Left ventricle myocardium inferior (tissue), 1 donor: ENCODE data around the gene LRP8. TPM values are rescaled to one million over a fixed set of nuclear protein-coding genes. Genes with fewer than 3 reads are reported as not detected.

Experiments
- DNase-seq: peaks from one replicate; pipeline ENCODE4 v3.0.0-alpha.2; 2020
- H3K27ac ChIP-seq: fragments of 200-600 bp; replicated peaks from 2 replicates; pipeline ENCODE4 v1.8.0; 2021
- H3K27me3 ChIP-seq: fragments of 200-600 bp; 2 replicates; pipeline ENCODE4 v1.8.0; 2021; ENCODE audit warnings: low read depth
- H3K36me3 ChIP-seq: fragments of 200-600 bp; 2 replicates; pipeline ENCODE4 v1.8.0; 2021
- H3K4me1 ChIP-seq: fragments of 200-600 bp; 2 replicates; pipeline ENCODE4 v1.8.0; 2021
- H3K4me3 ChIP-seq: fragments of 200-600 bp; 2 replicates; pipeline ENCODE4 v1.8.0; 2021; ENCODE audit warnings: mild to moderate bottlenecking, moderate library complexity
- H3K9me3 ChIP-seq: fragments of 200-600 bp; replicated peaks from 2 replicates; pipeline ENCODE4 v1.8.0; 2021
- intact Hi-C: fragments of 100-400 bp; cut with micrococcal nuclease; formaldehyde crosslinking; loops from one replicate; pipeline ENCODE4 v1.11.0; 2022
- total RNA-seq: library from RNA; stranded (reverse); fragmentation: NEBNext Ultra II Directional; extraction: Animal tissue kit (Norgen Biotek cat#: 25700); gene quantifications from one replicate; pipeline ENCODE4 v1.2.1, GENCODE V29; 2021
- TF ChIP-seq, protein P1 (sequence below): fragments of 200-600 bp; IDR thresholded peaks from 2 replicates; pipeline ENCODE4 v1.8.0; 2021; ENCODE audit warnings: antibody characterized with exemption, mild to moderate bottlenecking, borderline replicate concordance
- donor health status: DM: no; HTN: yes; CAD: no; lungs with severe emphysema.

Gene LRP8
- total RNA-seq, 1 donor from 2014 or later, result 1.8 TPM

DNA sequence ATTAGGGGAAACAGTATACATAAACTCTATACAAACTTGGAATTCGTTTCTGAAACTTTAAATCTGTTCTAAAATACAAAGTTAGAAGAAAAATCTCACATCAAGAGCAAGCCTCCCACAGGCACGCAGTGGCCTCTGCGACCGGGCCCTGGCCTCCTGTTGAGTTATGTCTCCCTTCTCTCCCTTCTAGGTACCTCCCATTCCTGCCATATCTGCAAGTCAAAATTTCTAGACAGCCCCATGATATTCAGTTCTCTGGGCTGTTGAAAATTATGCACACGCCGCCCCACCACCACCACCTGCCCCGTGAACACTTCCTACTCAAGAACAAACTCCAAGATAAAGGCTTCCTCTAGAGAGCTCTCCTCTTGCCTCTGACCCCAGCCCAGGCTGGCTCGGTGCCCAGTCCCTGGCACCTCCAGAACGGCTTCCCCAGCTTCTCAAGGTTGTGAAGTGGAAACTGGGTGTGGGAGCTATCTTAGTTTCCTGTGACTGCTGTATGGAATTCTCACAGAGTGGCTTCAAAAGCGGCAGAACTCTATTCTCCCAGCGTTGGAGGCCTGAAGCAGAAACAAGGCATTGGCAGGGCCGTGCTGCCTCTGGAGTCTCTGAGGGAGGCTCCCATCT lies 37.7 kb upstream of the LRP8 start:
- TF ChIP-seq, protein P1, sequence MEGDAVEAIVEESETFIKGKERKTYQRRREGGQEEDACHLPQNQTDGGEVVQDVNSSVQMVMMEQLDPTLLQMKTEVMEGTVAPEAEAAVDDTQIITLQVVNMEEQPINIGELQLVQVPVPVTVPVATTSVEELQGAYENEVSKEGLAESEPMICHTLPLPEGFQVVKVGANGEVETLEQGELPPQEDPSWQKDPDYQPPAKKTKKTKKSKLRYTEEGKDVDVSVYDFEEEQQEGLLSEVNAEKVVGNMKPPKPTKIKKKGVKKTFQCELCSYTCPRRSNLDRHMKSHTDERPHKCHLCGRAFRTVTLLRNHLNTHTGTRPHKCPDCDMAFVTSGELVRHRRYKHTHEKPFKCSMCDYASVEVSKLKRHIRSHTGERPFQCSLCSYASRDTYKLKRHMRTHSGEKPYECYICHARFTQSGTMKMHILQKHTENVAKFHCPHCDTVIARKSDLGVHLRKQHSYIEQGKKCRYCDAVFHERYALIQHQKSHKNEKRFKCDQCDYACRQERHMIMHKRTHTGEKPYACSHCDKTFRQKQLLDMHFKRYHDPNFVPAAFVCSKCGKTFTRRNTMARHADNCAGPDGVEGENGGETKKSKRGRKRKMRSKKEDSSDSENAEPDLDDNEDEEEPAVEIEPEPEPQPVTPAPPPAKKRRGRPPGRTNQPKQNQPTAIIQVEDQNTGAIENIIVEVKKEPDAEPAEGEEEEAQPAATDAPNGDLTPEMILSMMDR, result no peak

DNA sequence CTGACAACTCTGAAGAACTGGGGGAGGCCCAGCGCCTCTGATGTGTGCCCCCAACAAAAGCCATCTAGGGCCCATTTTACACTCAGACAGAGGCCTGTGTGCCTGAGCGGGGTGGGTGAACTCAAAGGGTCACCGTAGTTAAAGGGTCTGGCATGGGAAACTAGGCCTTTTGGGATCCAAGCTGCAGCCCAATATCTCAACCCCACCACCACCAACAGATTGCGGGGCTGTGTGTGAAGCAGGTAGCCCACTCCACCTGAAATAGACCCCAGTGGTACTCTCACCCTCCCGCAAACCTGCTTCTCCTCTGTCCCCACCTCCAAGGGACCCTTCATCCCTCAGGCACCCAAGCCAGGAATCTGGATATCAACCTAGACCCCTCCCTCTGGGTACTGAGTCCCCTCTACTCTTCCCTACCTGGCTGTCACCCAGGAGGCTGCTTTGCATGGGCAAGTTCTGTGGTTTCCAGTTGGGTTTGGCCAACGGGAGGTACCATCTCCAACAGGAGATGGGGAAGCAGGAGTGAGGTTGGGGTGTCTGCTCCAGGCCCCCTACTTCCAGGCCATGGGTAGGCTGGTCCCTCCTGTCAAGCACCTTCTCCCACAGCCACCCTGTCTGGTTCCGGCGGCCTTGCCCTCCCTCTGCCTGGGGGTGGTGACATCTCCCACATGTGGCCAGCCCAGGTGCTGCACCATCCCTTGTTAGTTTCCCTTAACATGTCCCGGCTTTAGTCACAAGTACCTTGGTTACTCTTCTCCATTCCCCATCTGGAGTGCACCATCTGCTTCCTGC lies 35.2 kb upstream of the LRP8 start:
- TF ChIP-seq, protein P1, result no peak
- Histone ChIP-seq H3K27me3 (peaks cover 26% of the 10 kb centered on the region), H3K4me3 (no peak overlapping the region), H3K4me1 (no peaks in the 10 kb centered on the region), H3K9me3 (peaks cover 8% of the 10 kb centered on the region), H3K36me3 (no peaks in the 10 kb centered on the region), H3K27ac (no peak overlapping the region)
- no peak for DNase-seq
- intact Hi-C loops, result no loop called here

More for the DNA sequence above, 37.7 kb upstream of the LRP8 start:
- DNase-seq, result no peak
- Histone ChIP-seq H3K27me3 (peaks cover 40% of the 10 kb centered on the region), H3K36me3 (no peaks in the 10 kb centered on the region), H3K9me3 (no peaks in the 10 kb centered on the region), H3K4me1 (no peaks in the 10 kb centered on the region), H3K4me3 (no peak overlapping the region), H3K27ac (no peak overlapping the region)
- intact Hi-C loops, result no loop called here

DNA sequence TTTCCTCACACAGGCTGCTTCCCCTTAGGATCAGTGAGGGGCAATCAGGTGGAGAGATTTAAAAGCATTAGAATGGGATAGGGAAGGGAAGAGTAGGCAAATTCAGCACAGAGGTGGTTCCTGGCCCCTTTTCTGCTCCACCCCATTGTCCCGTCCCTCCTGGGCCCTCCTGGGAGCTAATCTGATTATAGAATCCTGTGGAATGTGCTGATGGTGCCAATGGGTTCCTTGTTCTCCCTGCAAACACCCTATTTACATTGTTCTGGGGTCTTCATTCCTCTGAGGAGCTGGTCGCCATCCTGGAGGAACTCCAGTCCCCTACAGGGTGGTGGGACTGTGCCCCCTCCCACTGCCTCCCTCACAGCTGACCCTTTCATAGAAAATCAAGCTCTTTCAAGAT lies 34.4 kb upstream of the LRP8 start:
- DNase-seq, result no peak
- Histone ChIP-seq H3K27me3 (peaks cover 22% of the 10 kb centered on the region), H3K4me3 (no peak overlapping the region), H3K27ac (no peak overlapping the region), H3K36me3 (no peaks in the 10 kb centered on the region), H3K4me1 (no peaks in the 10 kb centered on the region), H3K9me3 (peaks cover 16% of the 10 kb centered on the region)
- TF ChIP-seq, protein P1, result no peak
- intact Hi-C loops, result no loop called here

DNA sequence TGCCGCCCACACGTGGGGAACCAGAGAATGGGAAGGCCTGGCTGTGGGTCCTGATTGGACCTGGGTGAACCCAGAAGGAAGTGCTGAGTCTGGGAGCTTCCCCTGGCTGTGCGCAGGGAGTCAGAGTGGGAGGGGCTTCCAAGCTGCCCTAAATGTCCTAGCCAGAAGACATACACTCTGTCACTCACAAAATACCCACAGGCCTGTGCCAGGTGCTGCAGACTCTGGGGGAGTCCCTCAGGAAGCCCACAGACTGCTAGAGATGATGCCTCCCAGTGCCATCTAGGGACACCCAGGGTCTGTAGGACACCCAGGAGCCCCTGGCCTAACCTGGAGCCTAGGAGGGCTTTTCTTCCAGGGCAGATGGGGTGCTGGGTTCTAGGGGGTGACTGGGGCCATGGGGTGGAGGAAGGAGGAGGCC lies 33.7 kb upstream of the LRP8 start:
- intact Hi-C loops, result no loop called here
- DNase-seq, result no peak
- Histone ChIP-seq H3K27ac (no peak overlapping the region), H3K27me3 (peaks cover 20% of the 10 kb centered on the region), H3K36me3 (no peaks in the 10 kb centered on the region), H3K9me3 (peaks cover 23% of the 10 kb centered on the region), H3K4me1 (no peaks in the 10 kb centered on the region), H3K4me3 (no peak overlapping the region)
- TF ChIP-seq, protein P1, result no peak

DNA sequence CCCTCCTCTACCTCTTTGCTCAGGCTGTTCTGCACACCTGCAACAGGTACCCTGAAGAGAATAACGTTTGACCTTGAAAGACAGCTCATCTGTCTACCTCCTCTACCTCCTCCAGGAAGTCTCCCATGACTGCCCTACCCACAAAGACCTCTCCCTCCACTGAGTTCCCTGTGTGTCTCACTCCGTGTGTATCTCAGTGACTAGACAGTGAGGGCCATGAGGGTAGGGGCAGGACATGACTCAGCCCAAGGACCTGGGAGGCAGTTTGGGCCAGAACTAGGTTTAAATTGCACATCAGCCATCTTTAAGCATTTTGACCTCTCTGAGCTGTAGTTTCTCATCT lies 32.0 kb upstream of the LRP8 start:
- H3K27me3 ChIP-seq, result peaks cover 20% of the 10 kb centered on the region
- DNase-seq, result no peak
- peaks cover 30% of the 10 kb centered on the region for H3K9me3 ChIP-seq
- no peak overlapping the region for H3K27ac ChIP-seq
- no peaks in the 10 kb centered on the region for H3K36me3 ChIP-seq
- H3K4me1 ChIP-seq, result no peaks in the 10 kb centered on the region
- no peak overlapping the region for H3K4me3 ChIP-seq
- intact Hi-C loops, result no loop called here
- TF ChIP-seq, protein P1, result no peak
